ENCODE data around the gene PALS1.
A peak's percentile ranks its signal among the peaks of the same experiment; 100 is the strongest.

Gene PALS1

DNA sequence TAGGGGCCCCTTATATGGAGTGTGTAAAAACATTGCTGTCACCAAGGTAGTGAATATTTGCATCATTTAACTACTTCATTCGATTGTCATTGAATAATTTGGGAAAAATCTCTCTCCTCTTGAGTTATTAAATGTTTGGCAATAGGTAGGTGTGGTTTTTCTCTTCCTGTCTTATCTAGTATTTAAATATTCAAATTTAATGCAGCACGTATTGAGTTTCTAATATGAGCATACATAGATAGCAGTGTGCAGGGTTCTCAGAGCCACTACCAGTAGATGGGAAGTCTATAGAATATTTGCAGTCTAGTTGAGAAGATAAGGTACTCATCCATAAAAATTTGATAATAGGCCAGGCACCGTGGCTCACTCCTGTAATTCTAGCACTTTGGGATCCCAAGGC is 16.7 kb downstream of the PALS1 start:
- no peak for DNase-seq (ENCODE audit: low spot score)
- TF ChIP-seq, protein P1, sequence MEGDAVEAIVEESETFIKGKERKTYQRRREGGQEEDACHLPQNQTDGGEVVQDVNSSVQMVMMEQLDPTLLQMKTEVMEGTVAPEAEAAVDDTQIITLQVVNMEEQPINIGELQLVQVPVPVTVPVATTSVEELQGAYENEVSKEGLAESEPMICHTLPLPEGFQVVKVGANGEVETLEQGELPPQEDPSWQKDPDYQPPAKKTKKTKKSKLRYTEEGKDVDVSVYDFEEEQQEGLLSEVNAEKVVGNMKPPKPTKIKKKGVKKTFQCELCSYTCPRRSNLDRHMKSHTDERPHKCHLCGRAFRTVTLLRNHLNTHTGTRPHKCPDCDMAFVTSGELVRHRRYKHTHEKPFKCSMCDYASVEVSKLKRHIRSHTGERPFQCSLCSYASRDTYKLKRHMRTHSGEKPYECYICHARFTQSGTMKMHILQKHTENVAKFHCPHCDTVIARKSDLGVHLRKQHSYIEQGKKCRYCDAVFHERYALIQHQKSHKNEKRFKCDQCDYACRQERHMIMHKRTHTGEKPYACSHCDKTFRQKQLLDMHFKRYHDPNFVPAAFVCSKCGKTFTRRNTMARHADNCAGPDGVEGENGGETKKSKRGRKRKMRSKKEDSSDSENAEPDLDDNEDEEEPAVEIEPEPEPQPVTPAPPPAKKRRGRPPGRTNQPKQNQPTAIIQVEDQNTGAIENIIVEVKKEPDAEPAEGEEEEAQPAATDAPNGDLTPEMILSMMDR (IDR thresholded peaks at IDR 0.05; ENCODE audit: extremely low read depth, missing control alignments): no peak

GRCh38 chr14:67260965-67261364 is 19.7 kb downstream of the PALS1 start:
- TF ChIP-seq, protein P1 (IDR thresholded peaks at IDR 0.05; ENCODE audit: extremely low read depth, missing control alignments): no peak
- DNase-seq (ENCODE audit: low spot score): no peak

- TF ChIP-seq, protein P1 (IDR thresholded peaks at IDR 0.05; ENCODE audit: extremely low read depth, missing control alignments): no peak
- no peak for DNase-seq (ENCODE audit: low spot score)
Measured at GRCh38 chr14:67263499-67264149, 22.4 kb downstream of the PALS1 start.

DNA sequence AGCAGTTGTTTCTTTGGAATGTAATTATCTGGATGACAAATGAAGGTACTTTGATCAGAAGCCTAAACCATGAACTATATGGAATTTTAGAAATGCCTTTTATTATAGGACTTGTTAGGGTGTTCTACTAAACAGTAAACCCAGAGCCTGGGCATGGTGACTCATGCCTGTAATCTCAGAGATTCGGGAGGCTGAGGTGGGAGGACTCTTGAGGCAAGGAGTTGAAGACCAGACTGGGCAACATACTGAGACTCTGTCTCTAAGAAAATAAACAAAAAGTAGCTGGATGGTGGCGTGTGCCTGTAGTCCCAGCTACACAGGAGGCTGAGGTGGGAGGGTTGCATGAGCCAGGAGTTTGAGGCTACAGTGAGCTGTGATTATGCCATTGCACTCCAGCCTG is 23.9 kb downstream of the PALS1 start:
- TF ChIP-seq, protein P1 (IDR thresholded peaks at IDR 0.05; ENCODE audit: extremely low read depth, missing control alignments): no peak
- DNase-seq (ENCODE audit: low spot score): no peak

GRCh38 chr14:67267576-67268328 is 26.5 kb downstream of the PALS1 start:
- peak; percentile 6 for DNase-seq (ENCODE audit: low spot score)
- TF ChIP-seq, protein P1 (IDR thresholded peaks at IDR 0.05; ENCODE audit: extremely low read depth, missing control alignments): no peak

GRCh38 chr14:67268426-67269150 is 27.4 kb downstream of the PALS1 start:
- TF ChIP-seq, protein P1 (IDR thresholded peaks at IDR 0.05; ENCODE audit: extremely low read depth, missing control alignments): no peak
- no peak for DNase-seq (ENCODE audit: low spot score)
